ENCODE data around the gene CHAF1A.

Gene CHAF1A

DNA sequence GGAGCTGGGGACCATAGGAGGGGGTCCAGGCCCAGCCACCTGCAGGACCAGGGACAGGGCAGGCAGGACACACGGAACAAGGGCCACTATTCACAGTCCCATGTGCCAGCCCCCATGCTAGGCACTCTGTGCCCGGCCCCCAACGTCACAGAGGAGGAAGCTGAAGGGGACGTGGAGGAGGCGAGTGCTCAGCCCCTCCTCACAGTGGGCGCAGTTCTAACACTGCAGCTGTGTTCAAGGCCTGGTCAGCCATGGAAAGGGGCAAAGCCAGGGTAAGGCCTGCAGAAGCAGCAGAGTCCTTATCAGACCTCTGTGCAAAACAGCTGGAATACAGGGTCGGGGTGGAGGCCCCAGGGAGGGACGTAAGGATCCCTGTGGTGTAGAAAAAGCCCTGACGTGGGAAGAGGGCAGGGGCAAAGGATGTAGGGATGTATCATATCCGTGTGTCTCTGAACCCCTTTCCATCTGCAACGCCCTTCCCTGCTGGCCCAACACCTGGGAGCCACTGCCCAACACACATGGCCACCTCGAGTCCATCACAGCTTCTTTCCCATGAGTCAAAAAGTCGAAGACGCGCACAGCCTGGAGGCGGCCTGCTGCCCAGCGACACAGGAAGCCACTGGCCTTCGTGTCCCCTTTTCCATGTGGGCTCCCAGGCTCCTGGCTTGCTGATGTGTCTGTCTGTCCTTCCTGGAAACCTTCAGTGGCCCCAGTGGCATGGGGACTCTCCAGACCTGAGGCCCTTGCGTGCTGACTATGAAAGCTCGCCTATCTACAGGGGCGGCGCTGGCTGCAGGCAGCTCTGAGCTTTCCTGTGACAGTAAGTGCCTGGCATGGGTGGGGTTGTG is 30.1 kb upstream of the CHAF1A start:
- FAIRE-seq (no peak), DNase-seq (ENCODE audit: insufficient read length, low spot score) (no peak)
- TF ChIP-seq, protein P1, sequence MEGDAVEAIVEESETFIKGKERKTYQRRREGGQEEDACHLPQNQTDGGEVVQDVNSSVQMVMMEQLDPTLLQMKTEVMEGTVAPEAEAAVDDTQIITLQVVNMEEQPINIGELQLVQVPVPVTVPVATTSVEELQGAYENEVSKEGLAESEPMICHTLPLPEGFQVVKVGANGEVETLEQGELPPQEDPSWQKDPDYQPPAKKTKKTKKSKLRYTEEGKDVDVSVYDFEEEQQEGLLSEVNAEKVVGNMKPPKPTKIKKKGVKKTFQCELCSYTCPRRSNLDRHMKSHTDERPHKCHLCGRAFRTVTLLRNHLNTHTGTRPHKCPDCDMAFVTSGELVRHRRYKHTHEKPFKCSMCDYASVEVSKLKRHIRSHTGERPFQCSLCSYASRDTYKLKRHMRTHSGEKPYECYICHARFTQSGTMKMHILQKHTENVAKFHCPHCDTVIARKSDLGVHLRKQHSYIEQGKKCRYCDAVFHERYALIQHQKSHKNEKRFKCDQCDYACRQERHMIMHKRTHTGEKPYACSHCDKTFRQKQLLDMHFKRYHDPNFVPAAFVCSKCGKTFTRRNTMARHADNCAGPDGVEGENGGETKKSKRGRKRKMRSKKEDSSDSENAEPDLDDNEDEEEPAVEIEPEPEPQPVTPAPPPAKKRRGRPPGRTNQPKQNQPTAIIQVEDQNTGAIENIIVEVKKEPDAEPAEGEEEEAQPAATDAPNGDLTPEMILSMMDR (IDR thresholded peaks at IDR 0.05; ENCODE audit: insufficient read depth, missing control alignments), result no peak

DNA sequence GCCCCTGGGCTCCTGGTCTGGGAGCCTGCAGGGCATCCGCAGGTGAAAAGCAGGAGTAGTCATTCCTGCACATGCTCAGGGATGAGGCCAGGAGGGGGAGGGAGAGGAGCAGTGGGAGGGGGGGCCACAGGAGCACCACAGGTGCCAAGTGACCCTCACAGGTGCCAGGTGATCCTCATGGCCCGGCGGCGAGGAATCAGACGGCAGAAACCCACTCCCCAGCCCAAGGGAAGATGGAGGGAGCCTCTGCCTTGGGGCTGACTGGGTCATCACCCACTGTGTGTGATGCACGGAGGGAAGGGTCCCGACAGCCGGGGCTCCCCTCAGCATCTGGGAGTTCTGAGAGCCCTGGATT is 29.4 kb upstream of the CHAF1A start:
- FAIRE-seq (no peak), DNase-seq (ENCODE audit: insufficient read length, low spot score) (no peak)
- TF ChIP-seq, protein P1 (IDR thresholded peaks at IDR 0.05; ENCODE audit: insufficient read depth, missing control alignments), result no peak

- DNase-seq (ENCODE audit: insufficient read length, low spot score) (no peak), FAIRE-seq (no peak)
- TF ChIP-seq, protein P1 (IDR thresholded peaks at IDR 0.05; ENCODE audit: insufficient read depth, missing control alignments), result no peak
Observed at GRCh38 chr19:4373601-4374497, 28.6 kb upstream of the CHAF1A start.

DNA sequence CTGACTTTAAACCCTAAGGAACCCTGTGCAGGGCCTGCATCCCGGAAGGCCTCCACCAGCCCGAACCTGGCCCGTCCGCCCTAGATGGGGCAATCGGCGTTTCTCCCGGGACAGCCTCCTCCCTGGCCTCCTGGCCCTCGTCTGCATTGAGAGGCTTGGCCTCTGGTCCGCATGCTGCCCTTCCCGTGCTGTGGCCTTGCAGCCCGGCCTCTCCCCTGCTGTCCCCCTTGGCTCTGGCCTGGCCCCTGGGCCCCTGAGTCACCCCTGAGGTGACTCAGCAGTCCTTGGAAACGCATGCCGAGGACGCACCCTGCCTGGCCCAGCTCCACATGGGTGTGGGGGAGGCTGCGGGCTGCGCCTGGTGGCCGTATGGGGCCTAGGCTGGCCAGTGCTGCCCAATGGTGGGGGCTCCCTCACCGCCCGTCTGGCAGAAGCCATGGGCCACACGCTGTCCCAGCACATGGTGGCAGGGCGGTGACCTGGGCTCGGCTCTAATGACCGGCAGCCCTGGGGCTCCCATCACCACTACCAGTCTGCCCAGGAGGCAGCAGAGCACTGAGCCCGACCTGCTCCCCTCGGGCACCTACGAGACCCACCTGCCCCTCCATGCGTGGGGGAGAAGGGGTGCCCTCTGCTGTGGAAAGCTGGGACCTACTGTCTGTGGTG is 27.8 kb upstream of the CHAF1A start:
- DNase-seq (ENCODE audit: insufficient read length, low spot score) (no peak), FAIRE-seq (no peak)
- TF ChIP-seq, protein P1 (IDR thresholded peaks at IDR 0.05; ENCODE audit: insufficient read depth, missing control alignments), result no peak

DNA sequence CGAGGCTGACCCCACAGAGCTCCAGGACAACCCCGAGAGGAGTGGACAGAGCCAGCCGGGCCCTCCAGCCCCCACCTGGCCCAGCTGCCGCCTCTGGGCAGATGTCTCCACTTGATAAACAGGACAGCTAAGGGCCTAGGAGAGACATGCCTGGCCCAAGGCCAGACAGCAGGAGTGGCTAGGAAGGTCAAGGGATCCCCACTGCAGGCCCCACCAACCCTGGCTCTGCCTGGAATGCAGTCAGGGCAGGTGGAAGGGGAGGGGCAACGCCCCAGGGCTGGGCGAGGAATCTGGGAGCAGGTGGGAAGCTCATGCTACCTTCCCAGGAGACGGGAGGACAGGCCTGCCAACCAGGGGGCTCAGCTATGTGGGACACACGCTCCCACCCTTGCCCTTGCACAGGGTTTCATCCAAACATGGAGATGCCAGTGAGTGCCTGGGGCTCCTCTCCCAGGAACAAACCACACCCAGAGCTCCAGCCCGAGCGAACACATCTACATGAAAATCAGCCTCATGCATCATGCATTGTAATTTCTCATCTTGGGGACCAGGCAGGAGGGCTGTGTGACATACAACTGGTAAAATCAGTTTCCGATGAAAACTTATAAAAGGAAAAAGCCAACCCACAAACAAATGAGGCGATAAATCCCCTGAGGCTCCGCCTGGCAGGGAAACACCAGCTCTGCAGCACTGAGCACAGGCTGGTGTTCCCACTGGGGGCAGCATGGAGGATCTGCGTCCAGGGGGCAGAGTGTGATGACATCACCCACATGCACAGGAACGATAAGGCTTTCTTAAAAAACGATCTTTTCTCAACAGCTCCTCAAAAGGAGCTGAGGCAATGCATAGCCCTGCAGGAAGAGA is 27.0 kb upstream of the CHAF1A start:
- no peak for DNase-seq (ENCODE audit: insufficient read length, low spot score)
- TF ChIP-seq, protein P1 (IDR thresholded peaks at IDR 0.05; ENCODE audit: insufficient read depth, missing control alignments), result no peak
- FAIRE-seq, result no peak

GRCh38 chr19:4376028-4376670 is 26.3 kb upstream of the CHAF1A start:
- FAIRE-seq, result no peak
- DNase-seq (ENCODE audit: insufficient read length, low spot score), result no peak
- TF ChIP-seq, protein P1 (IDR thresholded peaks at IDR 0.05; ENCODE audit: insufficient read depth, missing control alignments), result no peak
